Mesenteric fat pad (tissue), 1 donor: ENCODE results near the gene EMID1. TPM values are rescaled to one million over a fixed set of nuclear protein-coding genes. Genes with fewer than 3 reads are reported as not detected.

Source experiments
- DNase-seq: peaks from one replicate; pipeline ENCODE4 v3.0.0-alpha.2; 2020; ENCODE audit warnings: low spot score
- total RNA-seq: library from RNA; stranded (reverse); fragmentation: NEBNext Ultra II Directional; extraction: Animal tissue kit (Norgen Biotek cat#: 25700); gene quantifications from one replicate; pipeline ENCODE4 v1.2.1, GENCODE V29; 2021
- donor health status: DM: yes; HTN: yes; CAD: no.

Gene EMID1
- total RNA-seq, 1 donor from 2014 or later: 1.4 TPM

DNA sequence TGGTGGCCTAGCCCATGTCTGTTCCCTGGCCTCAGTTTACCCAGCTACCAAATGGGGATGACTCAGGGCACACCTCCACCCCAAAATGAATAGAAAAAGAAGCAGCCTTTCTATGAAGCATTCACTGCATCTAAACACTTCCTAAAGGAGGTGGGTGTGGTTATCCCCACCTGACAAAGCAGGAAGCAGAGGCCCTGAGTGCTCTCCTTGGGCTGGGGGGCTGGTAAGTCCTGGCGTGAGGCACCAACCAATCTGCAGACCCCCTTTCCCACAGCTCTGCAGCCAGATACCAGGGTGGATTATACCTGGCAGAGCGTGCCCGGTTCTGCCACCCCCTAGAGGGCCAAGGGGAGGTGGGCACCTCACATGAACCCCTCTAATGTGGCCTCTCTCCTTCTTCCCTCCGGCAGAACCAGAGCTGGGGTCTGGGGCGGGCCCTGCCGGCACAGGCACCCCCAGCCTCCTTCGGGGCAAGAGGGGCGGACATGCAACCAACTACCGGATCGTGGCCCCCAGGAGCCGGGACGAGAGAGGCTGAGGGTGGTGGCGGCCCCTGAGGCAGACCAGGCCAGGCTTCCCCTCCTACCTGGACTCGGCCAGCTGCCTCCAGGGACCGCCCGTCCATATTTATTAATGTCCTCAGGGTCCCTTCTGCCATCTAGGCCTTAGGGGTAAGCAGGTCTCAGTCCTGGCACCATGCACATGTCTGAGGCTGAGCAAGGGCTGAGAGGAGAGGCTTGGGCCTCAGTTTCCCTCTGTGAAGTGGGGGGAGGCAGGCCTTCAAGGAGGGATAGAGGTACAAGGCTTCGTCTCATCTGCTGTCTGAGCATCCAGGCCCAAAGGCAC, 52.9 kb downstream of the EMID1 start:
- peak; percentile 84 for DNase-seq

DNA sequence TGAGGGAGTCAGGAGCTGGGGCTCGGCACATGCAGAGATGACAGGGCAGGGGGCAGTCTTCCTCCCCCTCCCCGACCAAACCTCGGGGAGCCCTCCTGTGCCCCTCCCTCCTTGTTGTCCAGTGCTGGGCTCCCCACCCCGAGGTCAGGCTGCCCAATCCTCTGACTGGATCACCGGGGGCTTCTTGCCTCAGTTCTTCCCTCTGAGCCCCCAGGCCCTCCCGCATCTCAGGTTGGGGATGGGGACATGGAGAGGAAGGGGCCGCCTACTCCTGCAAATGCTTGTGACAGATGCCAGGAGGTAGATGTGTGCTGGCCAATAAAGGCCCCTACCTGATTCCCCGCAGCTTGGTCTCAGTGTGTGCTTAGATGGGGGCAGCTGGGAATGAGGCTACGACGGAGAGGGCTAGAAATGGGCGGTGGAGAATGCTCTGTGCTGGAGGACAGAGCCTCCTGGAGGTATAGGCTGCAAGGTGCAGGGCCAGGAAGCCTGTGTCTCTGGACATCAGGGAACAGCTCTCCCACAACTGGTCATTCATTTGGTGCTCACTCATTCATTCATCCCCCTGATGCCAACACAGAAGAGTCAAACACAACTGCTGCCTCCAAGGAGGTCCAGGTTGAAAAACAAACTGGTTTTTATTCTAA, 53.7 kb downstream of the EMID1 start:
- DNase-seq: peak; percentile 51

DNA sequence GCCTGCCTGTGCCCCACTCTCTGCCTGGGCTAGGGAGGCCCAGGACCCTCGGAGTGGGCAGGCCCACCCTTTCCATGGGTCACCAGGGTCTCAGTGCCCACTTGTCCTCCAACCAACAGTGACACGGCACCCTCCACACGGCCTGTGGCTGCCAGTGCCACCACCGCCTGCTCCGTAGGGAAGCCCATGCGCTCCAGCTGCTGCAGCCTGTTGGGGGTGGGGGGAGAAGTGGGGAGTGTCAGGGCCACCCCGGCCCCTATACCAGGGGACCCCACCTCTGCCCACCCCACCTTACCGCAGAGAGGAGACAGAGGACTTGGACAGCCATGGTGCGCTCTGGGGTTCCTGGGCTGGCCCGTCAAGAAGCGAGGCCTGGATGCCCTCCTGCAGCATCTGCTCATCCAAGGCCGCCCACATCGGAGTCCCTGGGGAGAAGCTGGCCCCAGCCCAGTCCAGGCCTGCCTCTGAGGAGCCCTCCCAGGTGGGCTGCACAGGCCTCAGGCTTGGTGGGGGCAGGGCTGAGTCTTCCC, 54.4 kb downstream of the EMID1 start:
- peak; percentile 77 for DNase-seq

- peak; percentile 76 for DNase-seq
Measured at GRCh38 chr22:29260601-29261315, 55.1 kb downstream of the EMID1 start.

GRCh38 chr22:29263791-29264276, 58.1 kb downstream of the EMID1 start:
- DNase-seq: no peak

GRCh38 chr22:29265305-29265704, 59.6 kb downstream of the EMID1 start:
- DNase-seq: peak; percentile 88

GRCh38 chr22:29265929-29266328, 60.2 kb downstream of the EMID1 start:
- peak; percentile 35 for DNase-seq

DNA sequence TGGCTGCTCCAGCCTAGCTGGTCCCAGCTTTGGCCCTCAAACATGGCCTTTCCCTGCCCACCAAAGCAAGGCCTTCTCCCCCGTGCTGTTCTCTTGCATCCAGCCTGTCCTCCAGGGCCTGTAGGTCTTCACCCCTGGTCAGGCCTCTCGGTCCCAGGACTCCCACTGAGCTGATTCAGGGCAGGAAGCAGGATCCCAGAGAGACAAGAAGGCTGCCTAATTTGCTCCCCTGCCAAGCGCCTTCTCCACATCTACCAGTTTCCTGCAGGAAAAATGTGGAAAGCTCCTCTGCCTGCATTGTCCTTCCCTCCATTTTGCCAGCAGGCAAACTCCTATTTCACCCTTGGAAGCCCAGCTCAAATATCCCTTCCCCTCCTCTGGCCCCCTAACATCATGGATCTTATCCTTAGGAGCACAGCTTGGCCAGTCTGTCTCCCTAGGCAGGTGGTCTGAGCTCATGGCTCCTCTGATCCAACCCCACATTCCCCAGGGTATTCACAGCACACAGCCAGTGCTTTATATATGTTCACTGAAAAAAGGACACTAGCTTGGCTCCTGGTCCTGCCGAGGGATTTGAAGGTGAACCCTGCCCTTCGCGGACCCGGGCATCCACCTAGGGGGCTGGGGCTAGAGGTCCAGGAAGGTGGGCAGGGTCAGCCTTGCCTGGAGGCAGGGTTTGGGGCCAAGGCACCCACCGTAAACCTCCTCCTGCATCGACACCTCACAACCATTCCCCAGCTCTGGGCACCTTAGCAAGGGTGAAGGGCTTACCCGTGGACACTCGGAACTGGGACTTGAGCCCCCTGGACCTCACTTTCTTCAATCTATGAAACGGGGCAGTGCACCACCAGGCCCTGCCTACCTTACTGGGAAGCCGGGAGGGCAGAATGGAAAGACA, 61.1 kb downstream of the EMID1 start:
- no peak for DNase-seq

DNA sequence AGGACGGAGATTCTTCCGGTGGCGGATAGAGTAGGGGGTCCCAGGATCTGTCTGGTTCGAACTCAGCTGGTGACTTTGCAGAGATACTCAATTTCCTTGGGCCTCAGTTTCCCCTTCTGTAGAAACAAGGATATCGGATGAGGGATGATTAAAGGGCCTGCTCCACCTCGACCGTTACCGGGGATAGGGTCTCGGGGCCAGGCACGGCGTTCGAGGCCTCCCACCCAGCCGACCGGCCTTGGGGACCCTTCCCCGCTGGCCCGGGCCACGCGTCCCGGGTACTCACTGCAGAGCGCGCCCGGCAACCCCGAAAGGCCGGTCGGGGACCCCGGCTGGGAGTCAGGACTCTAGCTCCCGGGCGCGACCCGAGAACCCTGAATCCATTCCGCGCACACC, 61.8 kb downstream of the EMID1 start:
- DNase-seq: no peak

DNA sequence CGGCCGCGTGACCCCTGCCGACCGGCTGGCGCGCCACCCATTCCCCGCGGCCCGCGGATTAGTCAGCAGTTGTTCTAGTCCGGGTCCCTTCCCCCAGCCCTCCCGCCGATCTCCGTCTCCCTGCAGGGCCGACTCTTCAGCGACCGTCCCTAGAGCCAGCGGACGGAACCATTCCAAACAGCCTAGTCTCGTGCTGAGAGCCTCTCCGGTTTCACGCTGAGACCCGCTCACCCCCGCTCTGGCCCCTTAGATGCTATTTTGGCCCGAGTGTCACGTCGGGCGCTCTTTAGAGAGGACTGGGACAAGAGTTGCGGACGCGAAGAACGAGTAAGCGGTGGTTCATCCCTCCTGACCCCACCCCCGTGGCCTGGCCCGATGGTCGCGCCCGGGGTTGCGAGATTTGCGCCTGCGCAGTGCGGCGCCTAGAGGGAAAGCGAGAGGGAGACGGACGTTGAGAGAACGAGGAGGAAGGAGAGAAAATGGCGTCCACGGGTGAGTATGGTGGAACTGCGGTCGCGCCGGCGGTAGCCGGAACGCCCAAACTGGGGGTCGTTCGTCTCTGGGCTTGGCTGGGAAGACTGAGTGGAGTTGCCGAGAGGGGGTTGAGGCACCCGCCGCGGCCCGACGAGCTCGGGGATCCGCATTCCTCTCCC, 62.3 kb downstream of the EMID1 start, which contains the start of the genes EWSR1 and RHBDD3:
Gene EWSR1, plus strand, starts transcription at position 411 of the 653 bp plus-strand sequence. Its CDS starts 69 bp downstream, at position 480.
Gene RHBDD3, minus strand, starts transcription at position 124 of the 653 bp plus-strand sequence. CDS start 2,355 bp downstream, outside the sequence.
- peak; percentile 99 for DNase-seq

DNA sequence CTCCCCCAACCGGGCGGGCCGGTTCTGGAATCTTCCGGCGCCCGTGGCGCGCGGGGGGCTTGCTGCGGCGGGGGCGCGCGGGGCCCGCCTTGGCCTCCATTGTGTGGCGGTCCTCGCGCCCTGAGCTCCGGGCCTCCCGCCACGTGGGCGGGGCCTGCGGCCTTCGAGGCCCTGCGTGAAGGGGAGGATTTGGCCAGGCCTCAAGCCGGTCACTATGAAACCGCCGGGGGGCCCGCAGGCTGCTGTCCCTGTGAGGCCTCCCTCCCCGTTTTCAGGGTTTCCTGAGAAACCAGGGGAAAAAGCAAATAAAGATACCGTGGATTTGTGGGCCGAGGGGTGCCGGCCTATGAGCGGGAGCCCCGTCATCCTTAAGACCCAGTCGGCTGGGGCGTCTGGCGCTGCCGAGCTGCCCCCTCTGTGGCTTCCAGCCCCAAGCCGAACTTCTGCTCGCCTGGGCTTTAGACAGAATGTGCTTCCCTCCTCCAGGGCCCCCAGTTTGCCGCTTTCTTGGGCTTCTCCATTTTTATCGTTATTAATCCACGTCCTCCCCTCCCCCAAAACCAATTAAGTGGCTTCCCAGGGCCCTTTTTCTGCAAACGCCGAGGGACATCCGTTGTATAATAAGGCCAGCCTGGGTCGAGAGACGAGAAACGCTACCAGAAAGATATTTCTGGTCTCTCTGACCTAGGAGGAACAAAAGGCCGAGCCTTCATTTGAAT, 63.0 kb downstream of the EMID1 start:
- DNase-seq: peak; percentile 89

GRCh38 chr22:29269230-29269604, 63.5 kb downstream of the EMID1 start:
- DNase-seq: peak; percentile 41

GRCh38 chr22:29269731-29270474, 64.2 kb downstream of the EMID1 start:
- DNase-seq: peak; percentile 51

DNA sequence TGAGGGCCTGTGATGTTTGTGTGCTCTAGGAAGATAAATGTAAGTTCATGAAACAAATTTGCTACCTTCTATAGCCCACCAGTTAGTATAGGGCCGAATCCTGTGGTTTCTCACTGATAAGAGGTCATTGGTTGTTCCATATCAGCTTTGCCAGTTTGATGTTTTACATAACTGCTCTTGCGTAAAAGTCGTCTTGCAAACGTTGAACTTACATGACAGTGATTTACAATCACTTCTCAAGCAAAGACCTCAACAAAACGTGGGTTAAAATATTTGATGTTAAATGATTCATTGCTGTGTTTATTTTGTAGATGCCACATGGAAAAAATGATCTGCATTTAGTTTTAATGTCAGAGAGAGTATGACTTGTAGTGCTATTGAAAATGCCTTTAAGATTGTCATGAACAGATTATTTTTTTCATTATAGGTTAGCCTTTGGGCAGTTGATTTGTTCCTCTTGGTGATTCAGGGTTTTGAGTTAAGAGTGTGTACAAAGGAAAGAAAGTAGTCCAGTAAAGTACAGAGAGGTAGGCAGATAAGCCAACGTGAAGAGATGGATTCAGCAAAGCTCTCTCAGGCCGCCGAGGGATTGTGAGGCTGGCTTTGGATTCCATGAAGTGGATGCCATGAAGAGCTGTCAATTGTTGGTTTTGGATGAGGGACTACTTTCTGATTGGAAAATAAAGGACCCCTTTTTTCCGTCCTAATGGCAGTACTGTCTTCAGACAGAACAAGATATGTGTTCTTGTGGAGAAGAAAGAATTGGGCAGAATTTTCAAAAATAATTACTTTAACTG, 65.0 kb downstream of the EMID1 start:
- peak; percentile 33 for DNase-seq

GRCh38 chr22:29272624-29273023, 66.9 kb downstream of the EMID1 start:
- DNase-seq: no peak

GRCh38 chr22:29275167-29275566, 69.5 kb downstream of the EMID1 start:
- DNase-seq: no peak

GRCh38 chr22:29275819-29276565, 70.3 kb downstream of the EMID1 start:
- no peak for DNase-seq
